Measurements from ENCODE around the gene SNW1. TPM values are rescaled to one million over a fixed set of nuclear protein-coding genes. Genes with fewer than 3 reads are reported as not detected.

The SNW1 gene
- total and polyA plus RNA-seq, 2 of the 13 experiments (the other 11 are each of a cell fraction or from before 2014, with no cell fraction given) = 23.2 to 65.8 TPM

- TF ChIP-seq HMGXB3 (CRISPR knock-in tag; IDR thresholded peaks at IDR 0.05; ENCODE audit: borderline replicate concordance) = peak; percentile 62; the same call in 1 of the 2 replicates
- TF ChIP-seq NR1H2 (CRISPR knock-in tag; IDR thresholded peaks at IDR 0.05; ENCODE audit: borderline replicate concordance, low read depth) = no peak
- TF ChIP-seq ZNF639 (CRISPR knock-in tag; conservative IDR thresholded peaks at IDR 0.05) = no peak
- peak; percentile 79; the same call in 1 of the 2 replicates for TF ChIP-seq MXD3 (CRISPR knock-in tag; IDR thresholded peaks at IDR 0.05)
- peak; percentile 92 for TF ChIP-seq THAP9 (CRISPR knock-in tag; IDR thresholded peaks at IDR 0.05; ENCODE audit: borderline replicate concordance)
- TF ChIP-seq ATF6 (CRISPR knock-in tag; conservative IDR thresholded peaks at IDR 0.05) = no peak; the same call in 1 of the 2 replicates
- peak; percentile 81 to 84 for TF ChIP-seq POLR2A (IDR thresholded peaks at IDR 0.05; ENCODE audit: insufficient read depth in 1 of 2, low read depth in 2 of 2, low read length in 2 of 2)
- no peak for TF ChIP-seq LCORL (IDR thresholded peaks at IDR 0.05)
- TF ChIP-seq LCORL (CRISPR knock-in tag; IDR thresholded peaks at IDR 0.05) = peak; percentile 48; the same call in 1 of the 2 replicates
- peak; percentile 91; the same call in 1 of the 2 replicates for TF ChIP-seq KAT7 (CRISPR knock-in tag; IDR thresholded peaks at IDR 0.05; ENCODE audit: borderline replicate concordance)
- 0 out of 2 replicates have a peak, but pooled peaks have one; percentile 35 for TF ChIP-seq ZNF737 (CRISPR knock-in tag; IDR thresholded peaks at IDR 0.05; ENCODE audit: borderline replicate concordance)
- peak; percentile 48; the same call in 1 of the 2 replicates for TF ChIP-seq MXD4 (CRISPR knock-in tag; IDR thresholded peaks at IDR 0.05)
- TF ChIP-seq FOSL2 (CRISPR knock-in tag; IDR thresholded peaks at IDR 0.05) = peak; percentile 34; the same call in 1 of the 2 replicates
- TF ChIP-seq ZNF558 (CRISPR knock-in tag; IDR thresholded peaks at IDR 0.05; ENCODE audit: borderline replicate concordance) = 0 out of 2 replicates have a peak, but pooled peaks have one; percentile 39
Observed at GRCh38 chr14:77760381-77761204, at the start of gene SNW1 (continued).
